NCI-H1417 (cell line): ENCODE data around the gene C17orf100.
"Not testable (repeated sequence)": the region's sequence is repeated elsewhere in the genome, so short reads cannot be mapped to it uniquely, and the experiment has no call there.

Experiments
- DNase-seq, 3 experiments: peaks; one replicate each; lab custom pipeline; 2025; lab: John Stamatoyannopoulos, UW

C17orf100 gene

DNA sequence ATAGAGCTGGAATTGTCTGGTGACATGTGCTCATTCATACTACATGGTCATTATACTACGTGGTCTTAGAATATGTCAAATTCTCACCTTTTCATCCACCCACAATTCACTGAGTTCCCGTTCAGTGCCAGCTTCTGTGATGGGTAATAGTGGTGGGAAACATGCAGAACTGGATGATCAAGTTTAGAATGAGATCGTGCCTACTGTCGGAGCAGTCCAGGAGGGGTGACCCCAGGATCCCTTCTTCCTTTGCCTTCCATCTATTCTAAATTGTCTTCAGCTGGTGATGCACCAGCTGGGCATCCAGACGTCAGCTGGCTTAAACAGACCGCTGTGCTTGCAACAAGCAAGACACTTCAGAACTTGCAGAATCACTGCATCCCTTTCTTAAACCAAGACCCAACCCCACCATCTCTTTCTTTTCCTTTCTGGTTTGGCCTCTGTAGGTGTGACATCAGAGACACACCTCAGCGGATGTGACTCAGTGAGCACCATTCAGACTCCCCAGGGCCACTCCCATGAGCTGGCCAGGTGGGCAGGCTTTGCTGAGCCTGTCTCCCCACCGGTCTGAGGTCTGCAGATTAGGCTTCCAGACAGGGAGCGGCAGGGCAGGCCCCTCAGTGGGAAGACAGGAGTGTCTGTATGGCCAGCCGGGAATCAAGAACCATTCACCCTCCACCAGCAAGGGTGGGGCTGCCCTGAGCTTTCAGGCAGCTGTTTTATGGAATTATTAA is 18.1 kb downstream of the C17orf100 start:
- no peak for DNase-seq

DNA sequence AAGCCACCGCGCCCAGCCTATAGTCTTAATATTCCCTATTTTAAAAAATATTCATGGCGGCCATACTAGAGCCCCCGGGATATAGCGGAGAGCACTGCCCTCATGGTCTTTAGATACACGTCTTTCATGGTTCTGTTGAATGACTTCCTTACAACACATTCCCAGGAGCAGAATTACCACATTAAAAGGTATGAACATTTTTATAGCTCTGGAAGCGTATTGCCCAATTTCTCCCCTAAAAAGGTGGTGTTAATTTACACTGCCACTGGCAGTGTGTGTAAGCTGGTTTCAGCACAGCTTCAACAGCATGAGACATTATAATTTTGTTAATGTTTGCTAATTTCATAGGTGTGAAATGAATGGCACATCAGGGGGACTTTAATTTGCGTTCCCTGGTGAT is 19.0 kb downstream of the C17orf100 start:
- no peak for DNase-seq

DNA sequence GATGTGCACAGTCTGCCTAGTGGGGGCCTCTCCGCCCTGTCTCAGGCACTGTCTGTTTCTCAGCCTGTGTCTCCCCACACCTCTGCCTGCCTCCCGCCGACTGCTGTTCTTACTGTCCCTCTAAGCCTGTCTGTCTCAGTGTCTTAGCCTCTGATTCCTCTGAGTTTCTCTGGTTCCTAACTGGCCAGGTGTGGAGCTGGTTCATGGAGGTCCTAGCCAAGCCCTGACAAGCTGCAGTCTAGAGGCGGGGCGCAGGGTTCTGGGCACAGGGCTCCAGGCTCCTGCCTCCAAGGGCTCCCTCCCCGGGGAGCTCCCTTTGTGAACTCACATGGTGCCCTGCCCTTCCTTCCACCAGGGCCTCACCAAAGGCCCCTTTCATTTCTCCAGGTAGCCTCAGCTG is 19.4 kb downstream of the C17orf100 start:
- DNase-seq, result no peak

DNA sequence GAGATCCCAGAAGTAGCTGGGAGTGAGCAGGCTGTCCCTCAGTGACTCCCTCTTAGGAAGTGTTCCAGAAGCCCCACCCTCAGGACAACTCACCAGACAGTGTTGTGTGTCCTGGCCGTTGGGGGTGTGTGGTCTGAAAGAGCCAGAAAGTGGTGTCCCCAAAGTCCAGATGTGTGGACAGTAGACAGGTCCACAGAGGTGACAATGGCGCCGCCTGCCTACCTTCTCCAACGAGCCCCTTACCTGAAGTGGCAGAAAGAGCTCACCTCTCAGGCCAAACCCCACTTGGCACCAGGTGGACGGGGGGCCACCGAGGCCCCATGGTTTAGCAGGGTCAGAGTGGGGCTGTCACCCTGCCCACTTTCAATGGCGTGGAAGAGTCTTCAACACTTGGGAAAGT is 19.9 kb downstream of the C17orf100 start:
- no peak for DNase-seq

DNA sequence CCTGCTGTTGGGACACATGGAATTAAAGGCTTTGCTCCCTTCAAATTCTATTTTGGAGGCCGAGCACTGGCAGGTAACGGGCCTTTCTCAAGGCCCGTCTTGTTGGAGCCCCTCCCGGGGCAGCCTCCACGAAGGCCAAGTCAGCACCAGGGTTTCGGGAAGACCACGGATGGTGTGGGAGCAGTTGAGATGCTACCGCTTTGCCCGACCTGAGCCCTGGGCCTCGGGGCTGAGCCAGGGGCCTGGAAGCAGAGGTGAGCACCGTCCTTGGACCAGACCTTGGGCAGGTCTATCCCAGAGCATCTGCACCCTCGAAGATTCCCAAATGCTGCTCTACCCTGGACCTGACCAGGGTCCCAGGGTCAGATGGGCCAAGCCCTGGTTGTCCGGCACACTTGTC is 23.0 kb downstream of the C17orf100 start:
- no peak for DNase-seq

DNA sequence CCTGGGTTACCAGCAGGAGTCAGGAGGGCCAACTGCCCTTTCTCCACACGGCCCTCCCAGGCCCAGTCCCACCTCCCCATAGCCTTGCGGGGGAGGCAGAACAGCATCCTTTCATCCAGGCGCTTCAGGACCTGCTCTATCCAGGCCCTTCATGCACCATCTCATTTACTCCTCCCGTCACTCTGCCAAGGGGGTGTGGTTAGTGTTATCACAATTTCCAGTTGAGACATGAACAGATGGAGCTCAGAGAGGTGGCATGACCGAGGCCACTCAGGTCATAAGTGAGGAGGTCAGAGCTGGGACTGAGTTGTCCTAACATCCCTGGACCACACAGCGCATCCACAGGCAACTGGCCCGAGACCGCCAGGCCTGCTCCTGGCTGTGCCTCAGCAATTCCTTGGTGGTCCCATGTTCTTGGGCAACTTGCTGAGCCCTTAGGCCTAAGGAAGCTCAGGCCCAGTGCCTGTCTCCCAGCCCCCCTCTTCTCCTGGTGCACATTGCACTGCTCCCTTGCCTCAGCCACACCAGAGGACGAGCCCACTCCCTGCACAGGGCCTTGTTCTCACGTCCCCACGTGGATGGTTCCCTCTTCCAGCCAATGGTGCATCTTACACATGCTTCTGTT is 23.8 kb downstream of the C17orf100 start:
- no peak for DNase-seq

DNA sequence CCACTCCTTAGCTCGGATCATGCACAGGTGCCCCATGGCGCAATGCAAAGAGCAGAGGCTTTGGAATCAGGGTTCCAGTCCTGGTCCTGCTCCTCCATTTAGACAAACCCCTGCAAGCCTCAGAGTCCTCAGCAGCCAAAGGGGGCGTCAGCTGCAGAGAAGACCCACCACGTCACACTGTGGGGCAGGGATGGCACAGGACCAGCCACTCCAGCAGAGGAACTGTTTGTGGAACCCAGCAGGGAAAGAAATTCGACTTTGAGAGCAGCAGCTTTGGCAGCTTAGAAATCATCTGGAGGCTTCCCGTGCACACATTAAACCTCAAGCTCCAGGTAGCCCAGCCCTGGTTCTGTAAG is 25.2 kb downstream of the C17orf100 start:
- DNase-seq, result no peak

DNA sequence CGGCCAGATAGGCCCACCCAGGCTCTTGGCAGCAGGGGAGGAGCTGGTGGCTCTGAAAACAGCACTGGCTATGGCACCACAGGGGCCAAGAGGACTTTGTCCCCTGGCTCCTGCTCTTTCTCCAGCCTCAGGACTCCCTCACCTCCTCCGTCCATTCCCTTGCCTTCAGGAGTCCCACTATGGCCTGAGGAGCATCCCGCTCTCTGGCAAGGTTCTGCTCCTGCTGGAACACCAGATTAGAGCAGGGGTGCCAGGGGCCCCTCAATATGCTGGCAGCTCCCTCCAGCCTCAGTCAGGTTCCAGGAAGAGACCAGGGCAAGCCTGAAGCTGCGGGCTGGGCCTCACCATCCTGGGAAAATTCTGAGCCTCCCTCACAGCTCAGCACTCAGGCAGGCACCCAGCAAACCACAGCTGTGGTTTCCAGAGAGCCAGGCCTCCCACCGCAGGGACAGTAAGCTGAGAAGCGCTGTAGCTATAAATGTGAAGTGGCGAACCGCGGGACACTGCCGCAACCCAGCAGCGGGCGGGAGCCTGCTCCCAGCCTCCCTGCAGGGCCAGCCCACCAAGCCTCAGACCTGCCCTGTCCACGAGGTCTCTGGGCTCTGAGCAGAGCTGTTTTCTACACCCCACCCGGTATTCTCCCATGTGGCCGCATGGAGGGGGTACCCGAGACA is 25.7 kb downstream of the C17orf100 start:
- peak in 1 of 3 experiments; percentile 2 for DNase-seq

DNA sequence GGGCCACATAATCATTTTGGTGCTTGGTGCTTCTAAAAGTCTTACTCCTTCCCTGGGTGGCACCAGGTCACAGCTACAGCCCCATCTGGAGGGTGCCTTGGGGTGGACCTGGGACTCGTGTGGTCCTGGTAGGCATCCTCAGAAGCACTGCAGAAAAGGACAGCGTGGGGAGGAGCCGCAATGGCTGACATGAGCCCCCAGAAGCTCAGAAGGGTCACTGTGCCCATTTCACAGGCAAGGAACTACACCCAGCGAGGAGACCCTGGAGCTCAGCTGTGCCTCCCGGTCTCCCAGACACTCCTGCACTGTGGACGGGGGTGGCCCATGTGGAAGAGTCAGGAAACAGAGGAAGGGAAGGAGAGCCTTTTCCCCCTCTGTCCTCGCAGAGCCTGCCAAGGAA is 26.4 kb downstream of the C17orf100 start:
- no peak for DNase-seq

DNA sequence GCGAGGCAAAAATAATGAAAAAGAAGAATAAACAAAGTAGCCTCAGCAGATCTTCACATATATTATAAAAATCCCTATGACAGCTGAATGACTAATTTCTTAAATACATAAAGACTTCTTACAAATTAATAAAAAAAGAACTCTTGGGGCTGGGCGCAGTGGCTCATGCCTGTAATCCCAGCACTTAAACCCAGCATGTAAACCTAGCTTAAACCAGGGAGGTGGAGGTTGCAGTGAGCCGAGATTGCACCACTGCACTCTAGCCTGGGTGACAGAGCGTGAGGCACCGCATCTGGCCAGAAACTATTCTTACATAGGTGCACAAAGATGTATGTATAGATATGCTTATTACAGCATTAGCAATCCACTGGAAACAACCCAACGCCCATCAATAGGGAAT is 27.7 kb downstream of the C17orf100 start:
- no peak for DNase-seq

DNA sequence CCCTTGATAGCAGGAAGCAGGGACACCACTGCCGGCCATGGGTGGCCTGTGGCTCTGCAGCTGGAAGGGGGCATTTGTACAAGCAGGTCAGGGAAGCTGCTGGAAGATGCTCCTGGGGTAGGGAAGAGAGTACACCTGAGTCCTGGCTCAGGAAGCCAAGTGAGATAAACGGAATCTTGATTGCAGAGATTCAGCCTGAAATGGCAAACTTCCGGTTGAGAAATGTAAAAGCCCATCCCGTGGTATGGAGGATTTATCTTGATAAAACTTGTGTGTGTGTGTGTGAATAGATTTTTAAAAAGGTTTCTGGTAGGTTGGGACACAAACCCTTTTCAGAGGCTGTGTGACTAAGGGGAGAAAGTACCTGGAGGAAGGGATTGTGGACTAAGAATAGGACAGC is 29.6 kb downstream of the C17orf100 start:
- DNase-seq, result no peak

DNA sequence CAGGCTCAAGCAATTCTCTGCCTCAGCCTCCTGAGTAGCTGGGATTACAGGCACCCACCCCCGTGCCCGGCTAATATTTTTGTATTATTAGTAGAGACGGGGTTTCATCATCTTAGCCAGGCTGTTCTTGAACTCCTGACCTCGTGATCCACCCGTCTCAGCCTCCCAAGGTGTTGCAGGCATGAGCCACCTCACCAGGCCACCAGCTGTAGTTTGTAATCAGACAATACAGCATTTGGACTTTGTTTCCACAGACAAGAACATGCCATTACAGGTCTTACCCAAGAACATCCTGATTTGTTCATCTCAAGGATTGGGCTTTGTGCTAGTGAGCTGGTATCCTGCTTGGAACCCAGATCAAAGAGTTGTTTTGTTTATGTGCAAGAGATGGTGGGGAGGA is 30.1 kb downstream of the C17orf100 start:
- DNase-seq, result no peak

DNA sequence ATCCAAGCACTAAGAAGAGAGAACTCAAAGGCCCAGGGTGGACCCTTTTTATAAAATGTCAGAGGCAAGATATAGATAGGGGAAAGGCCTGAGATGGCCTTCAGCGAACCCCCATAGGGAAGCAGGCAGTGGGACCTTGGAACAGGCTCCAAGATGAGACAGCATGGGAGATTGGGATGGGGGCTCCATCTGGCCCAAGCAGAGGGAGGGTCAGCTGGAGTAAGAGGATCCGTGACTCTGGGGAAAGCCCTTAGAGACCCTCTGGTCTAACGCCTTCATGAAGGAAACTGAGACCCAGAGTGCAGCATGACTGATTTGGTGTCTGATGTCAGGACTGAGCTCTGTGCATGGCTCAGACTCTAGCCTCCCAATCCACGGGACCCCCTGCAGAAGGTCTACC is 30.8 kb downstream of the C17orf100 start:
- no peak for DNase-seq

DNA sequence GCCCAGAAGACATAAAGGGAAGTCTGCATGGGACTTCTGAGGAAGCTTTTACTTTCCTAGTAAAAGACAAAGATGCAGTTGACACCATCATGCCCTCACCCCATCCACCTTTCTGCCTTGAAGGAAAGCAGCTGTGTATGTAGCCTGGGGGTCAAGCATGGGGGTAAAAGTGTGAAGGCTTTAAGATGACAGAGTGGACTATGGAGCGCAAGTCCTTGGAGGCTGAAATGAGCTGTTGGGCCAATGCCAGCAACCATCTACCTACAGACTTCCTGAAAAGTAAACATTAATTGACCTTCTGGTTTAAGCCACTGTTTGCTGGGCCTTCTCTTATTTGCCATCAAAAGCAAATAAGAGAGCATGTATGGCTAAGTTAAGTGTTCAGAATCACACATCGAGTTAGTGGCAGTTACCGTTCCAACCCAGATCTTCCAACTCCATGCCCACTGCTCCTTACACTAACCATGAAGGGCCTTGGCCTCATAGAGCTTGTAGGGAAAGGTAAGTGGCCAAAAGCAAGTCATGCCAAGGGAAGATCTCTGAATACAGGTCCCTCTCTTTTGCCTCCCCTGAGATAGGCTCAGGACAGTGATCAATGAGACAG is 31.6 kb downstream of the C17orf100 start:
- no peak for DNase-seq

DNA sequence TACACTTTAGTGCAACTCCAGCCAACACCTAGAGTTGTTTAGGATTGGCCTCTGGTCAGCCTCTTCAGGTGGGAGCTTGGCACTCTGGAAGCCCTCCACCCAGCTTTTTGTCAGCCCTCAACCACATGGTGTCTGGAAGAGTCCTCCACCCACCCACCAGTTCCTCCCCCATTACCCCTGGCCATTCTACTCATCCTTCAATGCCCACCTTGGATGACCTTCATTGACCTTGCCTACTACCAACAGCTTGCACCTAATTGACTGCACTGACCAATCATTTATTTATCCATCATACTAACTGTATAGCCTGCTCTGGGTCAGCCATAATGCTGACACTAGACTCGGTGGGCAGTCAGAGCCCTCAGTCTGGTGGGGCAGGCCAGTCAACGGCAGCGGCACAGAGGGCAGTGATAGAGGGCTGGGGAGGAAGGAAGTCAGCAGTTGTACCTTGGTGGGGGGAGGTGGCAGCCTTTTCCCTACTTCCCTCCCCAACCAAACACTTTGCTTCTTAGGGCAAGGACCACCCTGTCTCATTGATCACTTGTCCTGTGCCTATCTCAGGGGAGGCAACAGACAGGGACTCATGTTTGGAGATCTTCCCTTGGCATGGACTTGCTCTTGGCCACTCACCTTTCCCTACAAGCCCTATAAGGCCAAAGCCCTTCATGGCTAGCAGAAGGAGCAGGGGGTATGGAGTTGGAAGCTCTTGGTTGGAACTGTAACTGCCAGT is 32.3 kb downstream of the C17orf100 start:
- DNase-seq, result no peak

DNA sequence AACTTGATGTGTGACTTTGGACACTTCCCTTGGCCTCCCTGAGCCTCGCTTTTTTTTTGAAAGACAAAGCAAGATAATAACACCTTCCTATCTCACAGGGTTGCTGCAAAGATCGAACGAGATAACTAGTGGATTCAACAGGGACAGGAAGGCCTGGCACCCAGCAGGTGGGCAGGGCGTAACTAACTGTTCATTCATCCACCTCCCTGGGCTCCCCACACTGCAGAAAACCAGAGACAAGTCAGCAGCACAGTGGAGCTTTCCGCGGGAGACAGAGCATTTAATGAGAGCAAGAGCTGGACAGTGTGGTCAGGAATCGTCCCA is 32.9 kb downstream of the C17orf100 start:
- no peak for DNase-seq

DNA sequence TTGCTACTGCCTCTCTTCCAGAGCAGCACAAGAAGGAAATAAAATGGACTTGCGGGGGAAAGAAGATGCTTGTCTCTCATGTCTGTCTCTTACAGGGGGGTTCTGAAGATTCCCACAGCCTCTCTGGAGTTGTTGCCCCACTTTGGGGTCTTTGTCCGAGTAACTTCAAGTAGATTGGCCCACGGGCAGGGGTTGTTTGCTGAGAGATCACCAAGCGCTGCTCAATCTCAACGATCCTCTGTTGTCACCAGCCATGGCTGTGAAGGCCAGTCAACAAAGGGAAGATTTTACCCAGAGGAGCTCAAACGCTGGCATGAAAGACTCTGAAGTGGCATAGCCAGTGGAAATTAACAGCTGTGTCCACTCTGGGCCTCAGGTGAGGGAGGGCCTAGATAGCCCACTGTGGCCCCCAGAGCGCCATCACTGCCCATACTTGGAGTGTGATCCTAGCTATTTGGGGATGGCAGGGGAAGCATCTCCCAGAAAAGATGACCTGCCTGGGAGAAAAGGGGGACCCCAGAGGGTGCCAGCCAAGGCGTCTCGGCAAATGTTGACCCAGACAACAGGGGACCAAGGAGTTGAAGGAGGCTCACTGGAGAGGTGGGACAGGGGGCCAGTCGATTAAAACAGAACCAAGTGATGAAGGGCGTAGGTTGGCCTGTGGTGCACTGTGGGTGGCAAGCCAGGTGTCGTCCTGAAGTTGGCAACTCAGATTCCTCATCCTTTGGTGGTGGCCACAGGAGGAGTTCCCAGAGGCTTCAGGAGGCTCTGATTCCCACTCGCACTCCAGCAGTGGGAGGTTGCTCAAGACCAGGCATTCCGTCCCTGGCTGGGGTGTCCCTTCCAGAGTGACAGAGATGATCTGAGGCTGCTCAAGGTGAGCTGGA is 33.6 kb downstream of the C17orf100 start:
- DNase-seq, result no peak

DNA sequence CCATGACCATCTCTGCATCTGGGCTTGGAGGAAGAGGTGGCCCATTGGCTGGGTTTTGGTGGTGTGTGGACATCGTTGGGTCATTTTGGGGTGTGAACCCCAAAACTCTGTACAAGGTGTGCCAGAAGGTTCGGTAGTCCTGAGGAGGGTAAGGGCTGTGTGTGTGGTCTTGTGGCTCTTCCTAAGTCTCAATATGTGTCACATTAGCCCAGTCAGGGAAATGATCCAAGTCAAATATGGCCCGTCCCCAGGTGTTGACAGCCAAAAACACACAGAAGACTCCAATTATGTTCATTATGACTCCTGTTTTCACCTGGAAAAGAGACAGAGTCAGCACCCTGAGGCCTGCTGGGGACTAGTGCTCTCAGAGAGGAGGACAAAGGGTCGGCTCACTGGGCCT is 34.5 kb downstream of the C17orf100 start:
- no peak for DNase-seq

DNA sequence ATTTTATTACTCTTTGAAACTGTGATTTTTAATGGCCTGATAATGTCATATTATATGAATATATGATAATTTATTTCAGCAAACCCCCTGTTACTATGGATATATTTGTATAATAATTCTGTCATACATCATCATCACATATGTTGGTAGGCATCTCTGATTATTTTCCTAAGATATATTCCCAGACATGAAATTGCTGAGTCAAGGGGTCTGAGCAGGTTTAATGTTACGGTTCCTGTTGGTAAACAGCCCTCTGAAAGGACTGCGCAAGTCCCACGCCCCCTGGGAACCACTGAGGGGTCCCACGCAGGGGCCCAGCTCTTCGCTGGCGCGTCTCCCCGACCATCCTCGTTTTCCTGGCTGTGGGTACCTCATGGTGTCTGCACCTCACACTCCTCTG is 37.4 kb downstream of the C17orf100 start:
- no peak for DNase-seq

DNA sequence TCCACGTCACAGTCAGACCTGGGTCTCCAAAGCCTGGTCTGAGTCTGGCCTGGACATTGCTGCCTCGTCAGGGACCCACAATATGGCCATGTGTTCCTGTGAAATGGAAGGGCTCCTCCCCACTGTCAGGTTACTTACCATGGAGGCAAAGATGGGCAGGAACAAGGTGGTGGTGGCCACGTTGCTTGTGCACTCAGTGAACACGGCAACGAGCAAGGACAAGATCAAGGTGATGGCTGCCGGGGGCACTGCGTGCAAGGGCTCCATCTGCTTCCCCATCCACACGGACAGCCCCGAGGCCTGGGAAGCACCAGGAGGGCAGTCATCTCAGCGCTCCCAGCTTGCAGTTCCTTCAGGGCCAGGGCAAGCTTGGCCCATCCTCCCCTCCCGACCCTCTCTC is 39.1 kb downstream of the C17orf100 start:
- DNase-seq, result no peak

DNA sequence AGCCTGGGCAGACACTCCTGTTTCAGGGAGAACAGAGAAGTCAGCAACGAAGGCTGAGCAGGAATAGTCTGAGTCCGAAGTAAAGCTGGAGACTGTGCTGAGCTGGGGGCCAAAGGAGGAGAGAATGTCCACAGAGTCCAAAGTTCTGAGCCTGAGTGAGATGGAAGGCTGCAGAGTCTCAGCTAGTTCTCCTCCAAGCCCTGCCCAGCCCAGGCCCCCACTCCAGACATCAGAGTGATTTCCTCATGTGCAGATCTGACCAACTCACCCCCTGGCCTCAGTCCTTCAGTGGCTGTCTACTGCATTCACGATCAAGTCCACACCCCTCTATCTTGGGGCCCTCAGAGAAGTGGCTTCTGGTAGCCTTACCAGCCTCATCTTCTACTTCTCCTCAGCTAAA is 40.0 kb downstream of the C17orf100 start:
- DNase-seq, result no peak

DNA sequence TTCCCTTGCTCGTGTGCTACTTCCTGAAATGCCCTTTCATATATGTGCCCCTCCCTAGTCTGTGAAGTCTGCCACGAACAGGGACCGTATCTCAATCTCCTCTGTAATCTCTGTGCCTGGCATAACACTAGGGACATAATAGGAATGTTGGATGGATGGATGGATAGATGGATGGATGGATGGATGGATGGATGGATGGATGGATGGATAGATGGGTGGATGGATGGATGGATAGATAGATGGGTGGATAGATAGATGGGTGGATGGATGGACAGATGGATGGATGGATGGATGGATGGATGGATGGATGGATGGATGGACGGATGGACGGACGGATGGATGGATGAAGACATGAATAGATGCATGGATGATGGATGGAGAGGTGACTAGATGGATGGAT is 40.4 kb downstream of the C17orf100 start:
- not testable (repeated sequence) for DNase-seq
